T-helper 2 cell treated with Interferon-gamma antibody and Interleukin-4, amounts not matched to agents 5 μg/mL and 100 μg/mL, for 36 hours (primary cell): ENCODE results near the gene PCTP.

ENCODE experiments used
- DNase-seq: peaks from one replicate; pipeline ENCODE4 v3.0.0; 2021; ENCODE audit warnings: low spot score
- H3K27ac Mint-ChIP-seq: one replicate; pipeline ENCODE4 v1.8.0; 2021; ENCODE audit warnings: mild to moderate bottlenecking, mixed read lengths
- H3K27me3 Mint-ChIP-seq: one replicate; pipeline ENCODE4 v1.8.0; 2021; ENCODE audit warnings: low read depth, mixed read lengths
- H3K36me3 Mint-ChIP-seq: one replicate; pipeline ENCODE4 v1.8.0; 2021; ENCODE audit warnings: low read depth, mixed read lengths
- H3K4me1 Mint-ChIP-seq: one replicate; pipeline ENCODE4 v1.8.0; 2021; ENCODE audit warnings: low read depth, mixed read lengths
- H3K4me3 Mint-ChIP-seq: one replicate; pipeline ENCODE4 v1.8.0; 2022; ENCODE audit warnings: mild to moderate bottlenecking, moderate library complexity, mixed read lengths
- H3K9me3 Mint-ChIP-seq: one replicate; pipeline ENCODE4 v1.8.0; 2021; ENCODE audit warnings: mixed read lengths

PCTP gene

DNA sequence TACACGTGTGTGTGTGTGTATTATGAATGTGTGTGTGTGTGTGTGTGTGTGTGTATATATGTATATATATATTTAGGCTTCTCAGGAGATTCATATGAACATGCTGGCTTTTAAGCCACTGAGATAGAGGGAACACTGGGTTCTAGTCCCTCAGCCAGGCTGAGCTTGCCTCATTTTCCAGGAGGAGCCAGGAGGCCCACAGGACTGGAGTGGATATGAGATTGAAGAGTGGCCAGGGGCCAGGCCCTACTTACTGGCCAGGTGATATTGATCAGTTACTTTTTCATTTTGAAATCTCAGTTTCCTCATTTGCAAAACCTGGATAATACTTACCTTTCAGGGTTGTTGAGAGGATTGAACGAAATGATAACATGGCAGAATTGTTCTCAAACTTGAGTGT, 5.8 kb downstream of the PCTP start:
- H3K4me1 Mint-ChIP-seq: peaks cover 2% of the 10 kb centered on the region
- DNase-seq: no peak
- H3K4me3 Mint-ChIP-seq: no peak overlapping the region
- H3K9me3 Mint-ChIP-seq: no peaks in the 10 kb centered on the region
- H3K27ac Mint-ChIP-seq: no peak overlapping the region
- no peaks in the 10 kb centered on the region for H3K36me3 Mint-ChIP-seq
- H3K27me3 Mint-ChIP-seq: no peaks in the 10 kb centered on the region

DNA sequence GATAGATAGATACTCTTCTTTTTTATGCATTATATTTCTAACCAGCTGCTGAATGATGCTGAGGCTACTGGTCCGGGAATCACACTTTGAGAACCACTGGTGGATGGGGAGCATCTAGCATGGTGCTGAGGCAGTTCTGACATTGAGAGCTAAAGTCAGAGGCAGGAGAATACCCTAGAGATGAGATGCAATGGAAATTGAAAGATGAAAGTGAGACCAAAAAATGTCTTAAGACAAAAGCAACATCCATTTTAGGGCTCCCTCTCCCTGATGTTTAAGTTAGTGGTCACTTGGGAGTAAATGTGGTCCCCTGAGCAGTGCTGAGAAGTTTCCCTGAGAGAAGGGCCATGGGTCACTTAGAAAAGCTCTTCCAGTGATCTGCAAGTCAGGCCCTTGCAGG, 6.8 kb downstream of the PCTP start:
- no peak for DNase-seq
- Mint-ChIP-seq H3K4me3 (no peak overlapping the region), H3K27ac (no peak overlapping the region), H3K36me3 (no peaks in the 10 kb centered on the region), H3K4me1 (no peaks in the 10 kb centered on the region), H3K27me3 (no peaks in the 10 kb centered on the region), H3K9me3 (no peaks in the 10 kb centered on the region)

DNA sequence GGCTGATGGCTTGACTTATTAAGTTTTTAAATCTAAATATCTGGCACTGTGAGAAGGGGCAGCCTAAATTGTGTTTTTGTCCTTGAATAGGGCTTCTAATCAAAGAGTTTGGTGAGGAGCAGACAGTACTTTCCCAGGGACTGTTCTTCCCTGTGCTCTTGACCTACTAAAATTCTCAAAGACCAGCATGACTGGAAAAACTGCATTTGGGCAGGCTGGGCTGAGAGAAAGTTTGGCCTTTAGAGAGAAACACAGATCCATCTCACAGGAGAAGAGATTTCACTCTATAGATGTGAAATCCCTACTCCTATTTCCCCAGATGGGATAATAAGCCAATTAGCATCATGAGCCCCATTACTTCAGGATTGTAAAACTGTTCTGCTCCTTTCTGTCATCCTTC, 7.3 kb downstream of the PCTP start:
- Mint-ChIP-seq H3K4me3 (no peak overlapping the region), H3K9me3 (no peaks in the 10 kb centered on the region), H3K27ac (no peak overlapping the region), H3K27me3 (no peaks in the 10 kb centered on the region), H3K36me3 (no peaks in the 10 kb centered on the region), H3K4me1 (no peaks in the 10 kb centered on the region)
- DNase-seq: no peak

DNA sequence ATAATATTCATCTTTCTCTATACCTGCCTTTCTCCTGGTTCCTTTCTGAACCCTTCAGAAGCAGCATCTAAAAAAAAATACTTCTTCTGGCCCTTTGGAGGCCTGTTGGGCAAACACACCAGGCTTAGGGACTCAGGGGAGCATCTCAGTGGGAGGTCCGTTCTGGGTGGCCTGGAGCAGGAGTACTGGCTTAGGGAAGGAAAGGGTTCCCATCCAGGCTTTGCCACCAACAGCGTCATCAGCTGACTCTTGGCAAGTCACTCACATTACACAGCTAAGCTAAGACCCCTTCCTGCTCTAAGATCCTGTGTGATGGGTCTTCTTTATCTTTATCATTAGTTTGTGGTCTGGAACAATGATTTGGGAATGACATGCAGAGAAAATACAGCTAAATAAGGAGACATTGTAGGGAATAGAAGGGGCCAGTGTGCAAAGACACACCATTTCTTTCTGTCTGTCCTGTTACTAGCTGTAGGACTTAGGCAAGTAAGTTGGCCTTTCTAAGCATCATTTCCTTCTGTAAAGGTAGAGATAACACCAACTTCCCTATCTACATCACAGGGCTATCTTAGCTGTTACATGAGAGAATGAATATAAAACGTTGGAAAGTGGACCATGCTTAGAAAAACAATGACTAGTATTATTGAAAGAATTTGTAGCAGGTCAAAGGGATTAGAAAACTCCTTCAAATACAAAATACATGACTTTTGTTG, 9.9 kb downstream of the PCTP start:
- Mint-ChIP-seq H3K4me3 (no peak overlapping the region), H3K36me3 (no peaks in the 10 kb centered on the region)

DNA sequence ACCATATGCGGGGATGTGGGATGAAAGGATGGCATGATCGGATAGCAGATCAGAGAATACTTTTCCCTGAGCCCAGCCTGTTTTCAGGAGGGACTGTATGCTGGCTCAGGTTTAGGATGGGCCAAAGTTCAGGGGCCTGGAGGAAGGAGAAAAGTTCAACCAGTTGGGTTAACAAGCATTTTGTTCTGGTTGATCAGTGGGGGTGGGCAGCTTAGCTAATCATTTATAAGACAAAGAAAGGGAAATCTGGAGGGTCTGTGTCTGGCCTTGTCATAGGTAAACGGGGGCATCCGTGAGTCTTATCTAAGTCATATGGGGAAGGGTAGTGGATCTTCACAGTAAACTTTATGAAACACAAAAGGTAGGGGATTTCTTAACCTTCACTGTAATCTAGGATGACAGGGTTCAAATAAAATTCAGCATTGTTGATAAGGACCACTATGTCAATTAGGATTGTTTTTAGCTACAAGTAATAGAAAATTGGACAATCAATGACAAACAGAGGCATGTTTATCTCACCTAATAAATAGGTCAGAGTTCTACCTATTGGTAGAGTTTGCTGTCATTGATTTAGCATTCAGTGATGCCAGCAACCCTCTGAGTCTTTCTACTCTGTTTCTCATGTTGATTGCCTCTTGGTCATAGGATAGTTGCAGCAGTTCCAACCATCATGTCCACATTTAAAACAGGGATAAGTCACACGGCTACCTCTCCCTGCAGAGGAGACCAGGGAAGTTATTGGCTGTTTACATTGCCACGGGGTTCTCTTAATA, 11.4 kb downstream of the PCTP start:
- H3K27me3 Mint-ChIP-seq: no peaks in the 10 kb centered on the region
- no peaks in the 10 kb centered on the region for H3K4me1 Mint-ChIP-seq
- no peak overlapping the region for H3K27ac Mint-ChIP-seq
- no peak for DNase-seq
- no peaks in the 10 kb centered on the region for H3K36me3 Mint-ChIP-seq
- H3K9me3 Mint-ChIP-seq: no peaks in the 10 kb centered on the region
- no peak overlapping the region for H3K4me3 Mint-ChIP-seq

More for the DNA sequence above, 9.9 kb downstream of the PCTP start:
- no peak for DNase-seq
- H3K9me3 Mint-ChIP-seq: no peaks in the 10 kb centered on the region
- no peaks in the 10 kb centered on the region for H3K4me1 Mint-ChIP-seq
- no peak overlapping the region for H3K27ac Mint-ChIP-seq
- H3K27me3 Mint-ChIP-seq: no peaks in the 10 kb centered on the region

DNA sequence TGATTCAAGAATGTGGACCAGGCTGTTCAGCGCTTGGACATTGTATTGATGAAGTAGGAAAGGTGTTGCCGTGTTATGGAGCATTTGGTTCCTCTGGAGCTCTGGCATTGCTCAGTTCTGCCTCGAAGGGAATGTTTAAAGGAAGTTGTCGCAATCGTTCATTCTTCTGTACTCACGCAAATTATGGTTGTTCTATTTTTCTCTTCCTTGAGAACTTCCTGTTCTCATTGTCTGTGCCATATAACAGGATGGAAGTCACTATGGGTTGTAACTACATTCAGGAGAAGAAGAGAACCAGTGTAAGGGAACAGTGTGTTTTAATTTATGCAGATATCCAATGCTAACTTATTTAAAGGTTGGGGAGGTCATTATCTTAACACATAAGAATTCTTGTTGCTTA, 13.0 kb downstream of the PCTP start:
- no peak overlapping the region for H3K4me3 Mint-ChIP-seq
- H3K27me3 Mint-ChIP-seq: no peaks in the 10 kb centered on the region
- H3K9me3 Mint-ChIP-seq: no peaks in the 10 kb centered on the region
- no peaks in the 10 kb centered on the region for H3K36me3 Mint-ChIP-seq
- H3K27ac Mint-ChIP-seq: no peak overlapping the region
- no peaks in the 10 kb centered on the region for H3K4me1 Mint-ChIP-seq
- DNase-seq: no peak

DNA sequence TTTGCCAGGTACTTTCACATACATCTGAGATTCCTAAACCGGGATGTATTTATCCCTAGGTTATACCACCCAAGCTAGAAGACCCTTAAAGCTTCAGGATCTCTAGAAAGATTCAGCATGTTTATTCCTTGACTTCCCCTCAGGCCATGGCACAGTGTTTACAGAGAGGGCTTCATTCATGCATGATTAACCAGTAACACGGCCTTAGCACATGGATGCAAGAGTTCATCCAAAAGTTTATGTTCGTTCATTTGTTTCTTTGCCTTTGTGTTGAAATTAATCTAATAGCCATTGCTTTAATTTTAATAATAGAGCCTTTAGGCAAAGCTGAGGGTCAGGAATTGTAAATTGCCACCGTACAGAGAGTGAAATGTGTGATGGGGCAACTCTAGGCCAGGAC, 13.8 kb downstream of the PCTP start:
- no peak overlapping the region for H3K27ac Mint-ChIP-seq
- no peaks in the 10 kb centered on the region for H3K9me3 Mint-ChIP-seq
- no peak overlapping the region for H3K4me3 Mint-ChIP-seq
- no peaks in the 10 kb centered on the region for H3K4me1 Mint-ChIP-seq
- DNase-seq: no peak
- H3K36me3 Mint-ChIP-seq: no peaks in the 10 kb centered on the region
- H3K27me3 Mint-ChIP-seq: no peaks in the 10 kb centered on the region

DNA sequence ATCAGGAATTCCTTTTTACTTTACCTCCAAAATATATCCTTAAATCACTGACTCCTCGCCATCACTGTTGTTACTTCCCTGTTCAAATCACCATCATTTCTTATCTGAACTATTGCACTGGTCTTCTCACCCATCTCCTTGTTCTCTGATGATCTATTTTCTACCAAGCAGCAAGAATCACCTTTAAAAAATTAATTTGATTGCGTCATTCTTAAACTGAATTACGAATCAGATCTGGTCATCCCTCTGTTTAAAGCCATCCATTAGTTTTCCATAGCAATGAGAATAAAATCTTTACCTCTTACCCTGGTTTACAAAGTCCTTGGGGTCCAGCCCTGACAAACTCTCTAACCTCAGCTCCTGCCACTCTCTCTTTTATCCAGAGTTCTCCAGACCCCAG, 14.6 kb downstream of the PCTP start:
- no peaks in the 10 kb centered on the region for H3K9me3 Mint-ChIP-seq
- no peaks in the 10 kb centered on the region for H3K27me3 Mint-ChIP-seq
- no peak for DNase-seq
- no peaks in the 10 kb centered on the region for H3K4me1 Mint-ChIP-seq
- H3K4me3 Mint-ChIP-seq: no peak overlapping the region
- H3K27ac Mint-ChIP-seq: no peak overlapping the region
- H3K36me3 Mint-ChIP-seq: no peaks in the 10 kb centered on the region

DNA sequence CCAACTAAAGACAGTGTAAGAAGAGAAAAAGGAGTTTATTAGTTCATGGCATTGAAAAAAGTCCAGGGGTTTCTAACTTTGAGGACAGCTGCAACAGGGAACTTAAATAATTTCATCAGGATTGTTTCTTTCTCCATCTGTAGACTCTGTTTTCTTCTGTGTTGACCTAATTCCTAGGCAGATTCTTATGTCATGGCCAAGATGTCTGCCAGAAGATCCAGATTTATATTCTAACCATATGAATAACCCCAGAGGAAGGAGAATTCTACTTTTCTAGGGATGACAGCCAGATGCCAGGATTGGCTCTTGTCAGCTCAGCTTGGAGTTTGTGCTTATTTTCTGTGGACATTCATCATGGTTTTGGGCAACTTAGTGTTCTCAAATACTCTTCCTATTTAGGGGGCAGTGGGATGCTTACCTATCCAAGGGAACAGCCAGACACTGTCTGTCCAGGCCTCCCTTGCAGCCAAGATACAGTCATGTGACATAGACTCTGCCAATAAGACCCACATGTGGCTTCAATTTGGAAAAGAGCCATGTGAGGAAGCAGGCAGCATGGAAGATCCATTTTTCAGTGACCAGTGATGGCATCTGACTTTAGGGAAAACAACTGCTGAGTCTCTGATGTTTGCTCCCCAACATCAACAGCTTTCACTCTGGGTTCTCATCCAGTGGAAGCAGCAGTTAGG, 18.2 kb downstream of the PCTP start:
- Mint-ChIP-seq H3K27me3 (no peaks in the 10 kb centered on the region), H3K27ac (no peak overlapping the region), H3K36me3 (no peaks in the 10 kb centered on the region), H3K4me3 (no peak overlapping the region), H3K9me3 (no peaks in the 10 kb centered on the region), H3K4me1 (no peaks in the 10 kb centered on the region)
- DNase-seq: no peak

DNA sequence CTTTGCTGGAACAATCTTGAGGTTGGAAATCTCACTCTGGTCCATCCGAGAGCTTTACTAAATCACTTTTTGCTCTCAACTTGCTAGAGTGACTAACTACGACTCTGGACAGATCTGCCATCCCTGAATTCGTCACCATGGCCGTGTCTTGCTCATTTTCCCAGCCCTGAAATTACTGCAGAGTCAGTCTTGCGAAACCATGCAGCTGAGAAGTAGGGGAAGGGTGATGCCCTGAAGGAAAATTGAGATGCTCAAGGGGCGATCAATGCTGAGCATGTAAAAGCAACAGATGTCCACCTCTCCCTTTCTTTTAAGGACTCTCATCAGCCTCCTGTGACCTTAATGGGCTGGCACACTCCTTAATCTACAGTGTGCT, 18.8 kb downstream of the PCTP start:
- Mint-ChIP-seq H3K9me3 (no peaks in the 10 kb centered on the region), H3K4me1 (no peaks in the 10 kb centered on the region), H3K4me3 (no peak overlapping the region), H3K27me3 (no peaks in the 10 kb centered on the region), H3K27ac (no peak overlapping the region), H3K36me3 (no peaks in the 10 kb centered on the region)
- DNase-seq: no peak

DNA sequence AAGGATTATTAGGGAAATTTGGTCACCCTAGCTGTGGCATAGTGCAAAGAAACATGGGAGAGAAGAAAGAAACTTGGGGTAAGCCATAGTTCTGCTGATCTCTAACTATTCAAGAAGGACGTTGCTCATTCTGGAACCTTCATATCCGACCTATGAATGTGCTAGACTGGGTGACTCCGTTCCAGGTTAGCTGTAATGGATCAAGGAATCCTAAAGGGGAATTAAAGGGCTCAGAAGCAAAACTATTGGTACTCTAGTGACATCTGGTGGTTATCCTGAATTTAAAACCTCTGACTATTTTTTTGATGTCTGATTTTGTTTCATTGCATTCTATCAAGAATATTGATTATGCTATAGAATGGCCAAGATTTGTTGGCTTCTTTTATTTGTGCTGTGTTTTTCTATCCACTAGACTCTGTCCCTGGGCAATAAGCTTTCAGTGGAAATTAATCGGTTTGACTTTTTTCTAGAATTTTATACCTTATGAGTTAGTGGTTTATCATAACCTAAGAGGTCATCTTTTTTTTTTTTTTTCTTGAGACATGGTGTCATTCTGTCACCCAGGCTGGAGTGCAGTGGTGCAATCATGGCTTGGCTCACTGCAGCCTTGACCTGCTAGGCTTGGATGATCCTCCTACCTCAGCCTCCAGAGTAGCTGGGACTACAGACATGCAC, 19.5 kb downstream of the PCTP start:
- no peak overlapping the region for H3K27ac Mint-ChIP-seq
- DNase-seq: no peak
- H3K4me3 Mint-ChIP-seq: no peak overlapping the region
- no peaks in the 10 kb centered on the region for H3K9me3 Mint-ChIP-seq
- no peaks in the 10 kb centered on the region for H3K27me3 Mint-ChIP-seq
- H3K36me3 Mint-ChIP-seq: no peaks in the 10 kb centered on the region
- H3K4me1 Mint-ChIP-seq: no peaks in the 10 kb centered on the region

DNA sequence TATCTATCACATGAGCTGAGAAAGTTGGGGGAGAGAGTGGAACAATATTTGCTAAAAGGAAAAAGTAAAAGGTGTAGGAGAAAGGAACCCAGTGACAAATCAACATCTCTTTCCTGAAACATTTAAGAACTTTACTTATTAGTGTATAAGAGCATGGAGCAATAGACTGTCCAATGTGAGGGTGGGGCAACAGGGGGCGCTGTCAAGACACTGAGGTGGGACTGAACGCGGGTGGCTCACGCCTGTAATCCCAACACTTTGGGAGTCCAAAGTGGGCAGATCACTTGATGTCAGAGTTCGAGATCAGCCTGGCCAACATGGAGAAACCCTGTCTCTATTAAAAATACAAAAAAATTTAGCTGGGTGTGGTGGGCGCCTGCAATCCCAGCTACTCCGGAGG, 21.2 kb downstream of the PCTP start:
- H3K27me3 Mint-ChIP-seq: no peaks in the 10 kb centered on the region
- H3K4me1 Mint-ChIP-seq: no peaks in the 10 kb centered on the region
- H3K4me3 Mint-ChIP-seq: no peak overlapping the region
- peaks cover 2% of the 10 kb centered on the region for H3K36me3 Mint-ChIP-seq
- no peak overlapping the region for H3K27ac Mint-ChIP-seq
- H3K9me3 Mint-ChIP-seq: no peaks in the 10 kb centered on the region
- no peak for DNase-seq

DNA sequence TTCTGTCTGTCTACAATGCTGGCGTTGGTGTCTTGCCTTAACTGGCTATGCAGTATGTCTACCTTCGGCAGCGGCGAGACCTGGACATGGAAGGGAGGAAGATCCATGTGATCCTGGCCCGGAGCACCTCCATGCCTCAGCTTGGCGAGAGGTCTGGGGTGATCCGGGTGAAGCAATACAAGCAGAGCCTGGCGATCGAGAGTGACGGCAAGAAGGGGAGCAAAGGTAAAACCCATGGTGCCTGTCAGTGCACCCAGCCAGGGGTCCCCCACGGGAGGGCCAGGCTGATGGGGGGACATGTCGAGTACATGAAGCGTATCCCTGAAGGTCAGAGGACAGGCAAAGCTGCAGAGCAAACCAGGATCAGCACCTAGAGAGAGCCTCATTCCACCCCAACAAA, 22.8 kb downstream of the PCTP start:
- no peak overlapping the region for H3K27ac Mint-ChIP-seq
- no peaks in the 10 kb centered on the region for H3K27me3 Mint-ChIP-seq

DNA sequence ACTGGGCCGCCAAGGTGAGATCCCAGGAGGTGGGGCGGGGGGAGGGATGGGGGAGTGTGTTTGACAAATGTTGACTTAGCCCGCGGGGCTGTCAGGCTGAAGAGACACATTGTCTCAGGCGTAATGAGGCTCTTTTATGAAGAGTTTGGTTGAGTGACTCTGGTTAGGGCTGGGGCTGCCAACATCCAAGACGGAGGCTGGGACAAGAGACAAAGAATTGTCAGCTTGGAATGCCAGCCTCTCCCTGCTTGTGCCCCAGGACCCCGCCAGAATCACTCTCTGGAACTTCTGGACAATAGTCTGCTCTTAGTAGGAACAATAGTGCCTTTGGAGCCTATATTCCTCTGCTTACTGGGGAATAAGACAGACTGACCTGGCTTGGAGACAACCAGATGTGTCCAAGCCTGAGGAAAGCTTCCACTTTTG, 24.0 kb downstream of the PCTP start:
- Mint-ChIP-seq H3K27ac (no peak overlapping the region), H3K4me3 (no peak overlapping the region), H3K4me1 (peaks cover 2% of the 10 kb centered on the region), H3K9me3 (no peaks in the 10 kb centered on the region), H3K27me3 (no peaks in the 10 kb centered on the region), H3K36me3 (peaks cover 2% of the 10 kb centered on the region)
- no peak for DNase-seq

More for the DNA sequence above, 22.8 kb downstream of the PCTP start:
- H3K4me3 Mint-ChIP-seq: no peak overlapping the region
- no peak for DNase-seq
- H3K9me3 Mint-ChIP-seq: no peaks in the 10 kb centered on the region
- peaks cover 2% of the 10 kb centered on the region for H3K36me3 Mint-ChIP-seq
- H3K4me1 Mint-ChIP-seq: peaks cover 2% of the 10 kb centered on the region
